ENCODE measurements around the gene C1GALT1.

The C1GALT1 gene

GRCh38 chr7:7202375-7202720, 20.0 kb downstream of the C1GALT1 start:
- no peak for DNase-seq

- DNase-seq: no peak
These were observed 21.6 kb downstream of the C1GALT1 start for GRCh38 chr7:7203813-7204575.

GRCh38 chr7:7207876-7208275, 25.5 kb downstream of the C1GALT1 start:
- DNase-seq: no peak

GRCh38 chr7:7208520-7208919, 26.2 kb downstream of the C1GALT1 start:
- no peak for DNase-seq

DNA sequence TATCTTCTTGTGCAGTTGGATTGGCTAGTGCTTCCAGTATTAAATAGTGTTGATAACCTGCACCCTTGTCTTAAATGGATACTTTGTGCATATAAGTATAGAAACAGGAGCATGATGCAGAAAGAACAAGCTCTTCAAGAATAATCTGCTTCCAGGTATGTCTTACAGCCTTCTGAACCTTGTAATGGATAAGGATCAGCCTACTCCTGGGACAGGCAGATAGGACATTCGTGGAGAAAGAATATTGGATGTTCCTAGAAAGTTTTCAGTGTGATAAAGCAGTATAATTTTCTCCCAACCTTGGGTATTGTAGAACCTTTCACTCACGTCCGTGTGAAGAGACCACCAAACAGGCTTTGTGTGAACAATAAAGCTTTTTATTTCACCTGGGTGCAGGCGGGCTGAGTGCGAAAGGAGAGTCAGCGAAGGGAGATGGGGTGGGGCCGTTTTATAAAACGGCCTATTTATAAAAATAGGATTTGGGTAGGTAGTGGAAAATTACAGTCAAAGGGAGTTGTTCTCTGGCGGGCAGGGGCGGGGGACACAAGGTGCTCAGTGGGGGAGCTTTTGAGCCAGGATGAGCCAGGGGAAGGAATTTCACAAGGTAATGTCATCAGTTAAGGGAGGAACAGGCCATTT, 27.2 kb downstream of the C1GALT1 start:
- no peak for DNase-seq

- no peak for DNase-seq
These were observed 28.3 kb downstream of the C1GALT1 start for GRCh38 chr7:7210475-7211237.

DNA sequence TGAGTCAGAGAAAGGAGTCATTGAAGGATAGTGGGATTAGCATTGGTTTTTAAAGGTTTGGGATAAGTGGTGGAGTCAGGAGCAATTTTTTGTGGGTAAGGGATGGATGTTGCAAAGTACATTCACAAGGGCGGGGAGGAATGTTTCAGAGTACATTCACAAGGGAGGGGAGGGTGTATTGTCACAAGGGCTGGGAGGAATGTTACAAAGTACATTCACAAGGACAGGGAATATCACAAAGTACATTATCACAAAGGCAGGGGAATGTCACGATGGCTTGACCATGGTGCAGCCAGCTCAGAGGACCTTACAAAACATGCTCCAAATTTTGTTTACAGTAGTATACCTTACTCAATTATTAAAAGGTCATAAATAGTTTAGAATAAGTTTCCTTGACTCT, 30.3 kb downstream of the C1GALT1 start:
- DNase-seq: no peak

GRCh38 chr7:7214398-7215347, 32.3 kb downstream of the C1GALT1 start:
- no peak for DNase-seq

DNA sequence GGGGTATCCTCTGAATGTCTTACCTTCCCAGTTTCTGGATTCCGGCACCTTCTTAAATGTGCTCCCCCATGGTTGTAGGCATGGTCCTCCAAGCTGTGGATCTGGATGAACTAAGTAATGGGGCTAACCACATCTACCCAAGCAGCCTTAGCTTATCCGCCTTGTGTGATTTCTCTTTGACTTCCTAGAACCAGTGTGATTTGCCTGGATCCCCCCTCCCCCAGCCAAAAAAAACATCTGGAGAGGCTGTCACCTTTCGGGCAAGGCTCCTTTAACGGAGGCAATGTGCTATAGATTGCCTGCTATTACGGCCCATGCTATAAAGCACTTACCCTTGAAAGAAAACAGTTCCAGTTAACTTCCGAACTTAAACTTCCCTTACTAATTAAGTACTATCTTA, 33.9 kb downstream of the C1GALT1 start:
- DNase-seq: no peak

- no peak for DNase-seq
These were observed 36.9 kb downstream of the C1GALT1 start for GRCh38 chr7:7219216-7219615.

DNA sequence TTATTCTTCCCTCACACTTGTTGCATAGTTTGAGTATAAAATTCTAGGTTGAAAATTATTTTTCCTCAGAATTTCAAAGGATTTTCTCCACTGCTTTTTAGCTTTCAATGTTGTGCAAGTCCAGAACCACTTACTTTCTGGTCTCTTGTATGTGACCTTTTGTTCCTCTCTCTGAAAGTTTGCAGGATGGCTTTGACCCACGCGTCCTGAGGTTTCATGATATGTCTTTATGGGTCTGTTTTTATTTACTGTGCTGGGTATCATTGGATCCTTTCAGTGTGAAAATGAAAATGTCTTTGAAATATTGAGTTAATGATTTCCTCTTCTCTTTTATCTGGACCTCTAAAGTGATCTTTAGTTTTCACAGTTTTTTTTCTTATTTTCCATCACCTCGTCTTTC, 38.5 kb downstream of the C1GALT1 start:
- DNase-seq: no peak

- DNase-seq: no peak
These were observed 39.3 kb downstream of the C1GALT1 start for GRCh38 chr7:7221599-7222038.

- DNase-seq: no peak
These were observed 40.9 kb downstream of the C1GALT1 start for GRCh38 chr7:7223250-7223649.

DNA sequence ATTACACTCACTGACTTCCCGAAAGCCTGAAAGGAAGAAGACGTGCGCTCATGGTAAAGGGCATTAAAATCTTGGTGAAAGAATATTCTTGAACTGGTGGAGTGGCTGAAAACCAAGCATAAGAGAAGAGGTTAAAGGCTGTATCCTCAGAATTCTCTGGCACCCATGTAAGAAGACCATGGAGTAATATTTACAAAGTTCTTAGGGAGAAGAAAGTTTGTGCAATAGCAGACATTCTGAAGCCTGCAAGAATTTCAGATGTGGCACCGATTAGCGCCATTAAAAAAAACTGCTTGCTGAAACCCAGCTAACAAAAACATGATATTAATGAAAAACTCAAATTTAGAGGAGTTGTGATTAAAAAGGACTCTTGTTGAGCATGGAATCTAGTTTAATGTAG, 44.1 kb downstream of the C1GALT1 start:
- no peak for DNase-seq

GRCh38 chr7:7228472-7228871, 46.1 kb downstream of the C1GALT1 start:
- no peak for DNase-seq

GRCh38 chr7:7228967-7229366, 46.6 kb downstream of the C1GALT1 start:
- DNase-seq: no peak

GRCh38 chr7:7231000-7231399, 48.7 kb downstream of the C1GALT1 start:
- DNase-seq: no peak

DNA sequence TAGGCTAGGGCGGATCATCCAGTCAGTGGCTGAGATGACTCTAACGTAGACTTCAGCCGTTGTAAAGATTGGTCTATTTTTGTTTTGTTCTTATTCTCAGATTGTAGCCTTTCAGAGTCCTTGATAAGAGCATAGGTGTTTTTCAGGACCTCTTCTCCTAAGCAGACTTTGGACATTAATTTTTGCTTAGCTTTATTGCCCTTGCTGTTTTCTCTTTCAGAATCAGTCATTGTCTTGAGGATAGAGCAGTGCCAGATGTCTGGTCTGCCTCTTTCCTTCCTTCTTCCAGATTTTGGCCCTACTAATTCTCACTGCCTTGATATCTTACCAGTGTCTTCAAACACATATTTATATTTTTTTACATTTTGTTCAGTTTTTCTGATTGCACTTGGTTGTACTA, 49.5 kb downstream of the C1GALT1 start:
- DNase-seq: no peak

GRCh38 chr7:7235347-7235746, 53.0 kb downstream of the C1GALT1 start:
- DNase-seq: no peak

GRCh38 chr7:7236041-7236440, 53.7 kb downstream of the C1GALT1 start:
- DNase-seq: no peak

GRCh38 chr7:7237201-7237977, 55.0 kb downstream of the C1GALT1 start:
- DNase-seq: no peak

DNA sequence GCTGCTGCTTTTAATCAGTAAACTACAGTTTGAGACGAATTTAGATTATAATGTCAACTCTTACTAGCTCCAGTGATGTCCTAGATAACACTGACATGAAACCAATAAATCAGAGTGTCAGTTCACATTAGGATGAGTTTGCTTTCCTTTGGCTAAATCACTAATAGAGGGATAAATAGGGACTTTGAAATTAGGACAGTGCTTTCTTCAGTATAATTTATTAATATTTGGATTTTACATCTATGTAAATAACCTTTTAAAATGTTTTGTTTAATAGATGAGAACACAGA, 55.6 kb downstream of the C1GALT1 start:
- no peak for DNase-seq

Measured in activated CD4-positive, alpha-beta T cell treated with anti-CD3 and anti-CD28 coated beads, Interleukin-2, amount 50 U/mL, for 4 hours (primary cell).